A375 (cell line): ENCODE results near the gene PRSS21. TPM values are rescaled to one million over a fixed set of nuclear protein-coding genes. Genes with fewer than 3 reads are reported as not detected.

ENCODE experiments used
- small RNA-seq: library from RNA; depleted of rRNA; stranded (forward); fragments of <200 nt; gene quantifications from one replicate; pipeline ENCODE3, GENCODE V24; 2014
- total RNA-seq: library from RNA; depleted of rRNA; stranded (reverse); fragments of >200 nt; shearing (Covaris generic); gene quantifications from 2 replicates; pipeline ENCODE4 v1.2.3, GENCODE V29; 2014; rRNA removed

PRSS21 gene
- not detected in 2 replicates for total RNA-seq

DNA sequence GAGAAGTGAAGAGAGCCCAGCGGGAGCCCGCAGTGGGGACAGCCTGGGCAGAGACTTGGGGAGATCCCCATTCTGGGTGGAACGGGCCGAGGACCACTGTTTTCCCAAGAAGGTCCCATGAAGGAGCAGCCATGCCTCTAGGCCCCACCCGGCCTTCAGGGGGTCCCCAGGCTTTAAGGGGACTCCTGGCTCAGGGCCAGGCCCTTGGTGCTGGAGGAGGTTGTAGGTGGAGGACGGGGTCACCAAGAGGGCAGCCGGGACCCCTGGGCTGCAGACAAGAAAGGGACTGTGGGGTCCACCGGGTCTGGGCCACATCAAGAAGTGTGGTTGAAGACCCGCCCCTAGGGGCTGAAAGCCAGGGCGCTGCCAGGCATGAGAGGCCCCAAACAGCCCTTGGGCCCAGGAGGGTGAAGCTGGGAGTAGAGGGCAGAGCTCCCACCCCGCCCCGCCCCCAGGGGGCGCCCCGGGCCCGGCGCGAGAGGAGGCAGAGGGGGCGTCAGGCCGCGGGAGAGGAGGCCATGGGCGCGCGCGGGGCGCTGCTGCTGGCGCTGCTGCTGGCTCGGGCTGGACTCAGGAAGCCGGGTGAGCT is at the start of gene PRSS21:
TSS of gene PRSS21 (plus strand) at position 487 of the 589 bp plus-strand sequence. CDS start at position 519, 32 bp downstream.

DNA sequence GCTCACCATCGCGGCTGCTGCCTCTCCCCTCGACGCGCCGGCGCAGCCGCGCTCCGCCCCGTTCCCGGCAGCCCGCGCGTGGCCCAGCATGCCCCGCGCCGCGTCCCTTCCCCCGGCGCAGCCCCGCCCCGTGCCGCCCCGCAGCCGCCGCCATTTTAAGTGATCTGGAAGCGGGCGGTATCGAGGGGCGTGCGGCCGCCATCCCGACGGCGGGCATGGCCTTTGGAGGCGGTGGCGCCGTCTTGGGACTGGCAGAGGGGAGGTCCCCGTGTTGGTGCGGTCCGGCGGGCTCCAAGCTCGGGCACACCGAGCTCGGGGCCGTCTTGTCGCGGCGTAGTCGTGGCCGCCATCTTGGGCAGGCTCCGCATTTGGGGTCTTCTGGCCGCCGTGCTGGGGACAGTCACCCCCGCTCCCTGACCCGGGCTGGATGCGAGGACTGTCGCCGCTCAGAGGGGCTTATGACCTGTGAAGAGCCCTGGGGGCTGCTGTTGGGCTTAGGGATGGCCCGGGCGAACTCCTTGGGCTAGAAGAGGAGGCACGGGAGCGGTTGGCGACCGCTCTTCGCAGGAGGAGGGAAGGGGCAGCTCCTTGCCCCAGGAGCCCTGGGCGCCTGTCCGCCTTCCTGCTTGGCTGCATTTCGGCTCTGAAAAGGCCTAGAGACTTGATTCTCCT is 39.7 kb upstream of the PRSS21 start, which contains the start of gene ELOB:
TSS of gene ELOB (minus strand) at position 50 of the 672 bp plus-strand sequence. CDS start at position 9, 41 bp downstream.

GRCh38 chr16:2787406-2787805 is 29.6 kb upstream of the PRSS21 start, which contains the start of gene PRSS33:
Gene PRSS33, minus strand, starts transcription at chr16:2787560. Its CDS starts 1,013 bp downstream, at chr16:2786547.

DNA sequence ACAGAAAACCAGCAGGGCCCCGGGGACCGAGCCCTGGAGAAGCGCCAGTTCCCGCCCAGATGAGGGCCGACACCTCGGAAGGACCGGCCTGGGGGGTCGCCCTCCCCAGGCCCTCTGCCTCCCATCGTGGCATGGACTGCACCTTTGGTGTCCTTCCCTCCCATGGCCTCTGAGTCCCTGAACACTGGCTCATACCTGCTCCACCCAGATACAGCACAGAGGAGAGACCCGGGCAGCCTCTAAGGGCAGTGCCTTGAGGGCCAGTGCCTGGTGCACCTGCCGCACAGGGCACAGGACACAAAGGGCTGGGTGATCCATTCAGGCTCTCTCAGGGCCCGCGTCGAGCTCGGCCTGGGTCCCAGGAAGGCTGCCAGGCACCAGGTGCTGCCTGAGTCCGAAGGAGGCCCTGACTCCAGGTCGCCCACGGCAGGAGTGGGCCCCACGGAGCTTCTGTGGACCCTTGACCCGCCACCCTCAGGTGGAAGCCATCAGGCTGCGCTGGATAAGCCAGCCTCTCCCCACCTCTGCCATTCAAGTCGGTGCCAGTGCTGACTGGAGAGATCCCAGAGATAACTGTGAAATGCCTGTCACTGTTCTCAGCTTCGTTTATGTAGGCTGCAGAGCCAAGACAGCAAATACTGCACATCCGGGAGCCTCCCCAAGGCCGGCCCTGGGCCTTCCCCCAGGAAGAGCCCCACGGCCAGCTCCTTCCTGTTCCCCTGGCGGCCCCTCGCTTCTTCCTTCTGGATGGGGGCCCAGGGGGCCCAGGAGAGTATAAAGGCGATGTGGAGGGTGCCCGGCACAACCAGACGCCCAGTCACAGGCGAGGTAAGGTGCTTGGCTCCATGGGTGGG is 12.7 kb downstream of the PRSS21 start, which contains the start of gene ZG16B:
TSS of gene ZG16B (plus strand) at position 803 of the 854 bp plus-strand sequence. CDS start 139 bp downstream, outside the sequence.

GRCh38 chr16:2857451-2858244 is 40.6 kb downstream of the PRSS21 start, which contains the start of gene PRSS22:
Gene PRSS22, minus strand, starts transcription at chr16:2858170. Its CDS starts 66 bp downstream, at chr16:2858104.

Small RNA genes within 50 kb of the gene (small RNA-seq; reads per million reads assigned to genes)
- not detected for gene SNORA3C

Other genes starting within 250 kb of the PRSS21 start
- gene KCTD5, start 134.7 kb upstream of the PRSS21 start, total RNA-seq = 37.5 and 40.6 TPM in 2 replicates
- 0.64 and 1.5 TPM in 2 replicates for gene PRSS27, start 97.0 kb upstream of the PRSS21 start, total RNA-seq
- gene SRRM2, start 64.6 kb upstream of the PRSS21 start, total RNA-seq = 99.8 and 114 TPM in 2 replicates
- gene ELOB, start 40.0 kb upstream of the PRSS21 start, total RNA-seq = 281 and 333 TPM in 2 replicates
- gene PRSS33, start 29.7 kb upstream of the PRSS21 start, total RNA-seq = 12.7 and 14.9 TPM in 2 replicates
- not detected in 2 replicates for gene PRSS41, start 18.8 kb upstream of the PRSS21 start, total RNA-seq
- gene ZG16B, start 13.1 kb downstream of the PRSS21 start, total RNA-seq = 0.45 TPM in 1 of 2 replicates, not detected in the other
- gene PRSS22, start 40.9 kb downstream of the PRSS21 start, total RNA-seq = not detected in 2 replicates
- gene FLYWCH2, start 66.0 kb downstream of the PRSS21 start, total RNA-seq = 68.2 and 79.2 TPM in 2 replicates
- 41.3 and 52.4 TPM in 2 replicates for gene FLYWCH1, start 94.7 kb downstream of the PRSS21 start, total RNA-seq
- 2.4 and 4.1 TPM in 2 replicates for gene KREMEN2, start 147.0 kb downstream of the PRSS21 start, total RNA-seq
- 53.7 and 63.3 TPM in 2 replicates for gene PAQR4, start 152.1 kb downstream of the PRSS21 start, total RNA-seq
- gene PKMYT1, start 163.2 kb downstream of the PRSS21 start, total RNA-seq = 43.6 and 56.7 TPM in 2 replicates
- gene CLDN9, start 195.7 kb downstream of the PRSS21 start, total RNA-seq = not detected in 2 replicates
- not detected in 2 replicates for gene CLDN6, start 200.9 kb downstream of the PRSS21 start, total RNA-seq
- gene TNFRSF12A, start 203.1 kb downstream of the PRSS21 start, total RNA-seq = 716 and 822 TPM in 2 replicates
- gene HCFC1R1, start 206.7 kb downstream of the PRSS21 start, total RNA-seq = 126 and 144 TPM in 2 replicates
- gene THOC6, start 206.8 kb downstream of the PRSS21 start, total RNA-seq = 63.8 and 65.4 TPM in 2 replicates
- not detected in 2 replicates for gene BICDL2, start 219.7 kb downstream of the PRSS21 start, total RNA-seq
- 0.16 and 0.75 TPM in 2 replicates for gene MMP25, start 229.3 kb downstream of the PRSS21 start, total RNA-seq
- 2.2 TPM in 1 of 2 replicates, not detected in the other for gene IL32, start 248.4 kb downstream of the PRSS21 start, total RNA-seq